GM18505 (cell line): ENCODE data around the gene LAPTM4A.

ENCODE experiments used
- ATAC-seq: cut with Tn5 transposase; IDR thresholded peaks from one replicate; pipeline ENCODE4 v1.9.1; 2021; ENCODE audit not compliant: unreplicated experiment
- POLR2A ChIP-seq: IDR thresholded peaks from 4 replicates; pipeline ENCODE4 v1.6.1; 2011; ENCODE audit warnings: borderline replicate concordance; ENCODE audit not compliant: insufficient read depth, insufficient read length; ENCODE audit errors: extremely low read depth

LAPTM4A gene

DNA sequence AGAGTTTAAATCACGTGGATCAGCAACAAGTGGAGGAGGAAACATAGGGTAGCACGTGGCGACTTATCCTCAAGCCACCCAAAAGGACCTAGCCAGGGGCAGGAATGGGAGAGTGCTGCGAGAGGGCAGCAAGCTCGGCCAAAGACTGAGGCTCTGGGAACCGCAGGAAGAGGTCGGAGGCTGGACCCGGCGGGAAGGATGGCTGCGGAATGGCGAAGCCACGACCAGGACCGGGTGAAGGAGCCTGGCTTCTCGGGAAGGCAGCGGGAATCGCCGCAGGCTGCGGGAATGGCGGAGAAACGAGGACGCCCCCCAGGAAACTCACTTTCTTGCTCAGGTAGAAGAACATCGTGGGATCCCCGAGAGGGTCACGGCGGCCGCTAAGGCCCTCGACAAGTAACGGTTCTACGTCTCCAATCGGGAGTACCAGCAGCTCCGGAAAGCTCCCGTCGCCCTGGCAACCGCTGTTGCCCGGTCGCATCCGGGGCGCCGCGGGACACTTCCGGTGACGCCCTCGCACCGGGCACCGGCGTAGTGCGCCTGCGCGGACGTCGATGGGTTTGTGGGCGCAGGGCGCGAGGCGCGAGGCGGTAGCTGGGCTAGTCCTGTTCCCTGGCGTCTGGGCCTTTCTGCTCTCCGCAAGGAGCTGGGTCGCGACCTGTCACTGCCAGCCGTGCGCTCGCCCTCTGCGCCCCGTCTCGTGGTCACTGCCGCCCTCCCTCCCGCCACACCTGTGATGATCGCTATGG, 61.6 kb downstream of the LAPTM4A start, which contains the start of gene WDR35:
Gene WDR35 (minus strand): TSS at position 439 of the 749 bp plus-strand sequence. CDS start 90 bp downstream, at position 349.
- peak; percentile 95 for ATAC-seq
- peak; percentile 88 for TF ChIP-seq POLR2A

DNA sequence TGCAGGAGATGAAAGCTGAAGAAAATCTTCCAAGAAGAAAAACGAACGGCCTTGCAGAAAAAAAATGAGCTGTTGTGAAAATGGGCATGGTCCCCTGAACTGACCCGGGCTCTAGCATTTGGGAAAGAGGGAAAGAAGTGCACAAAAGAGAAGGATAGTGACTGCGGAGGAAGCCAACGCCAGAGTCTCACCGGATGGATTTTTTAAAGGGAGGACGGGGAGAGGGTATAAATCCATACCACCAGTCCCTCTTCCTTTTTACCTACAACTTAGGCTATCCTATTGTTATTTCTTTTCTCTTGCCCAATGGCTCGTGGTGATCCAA, 62.1 kb downstream of the LAPTM4A start:
- ATAC-seq = no peak
- TF ChIP-seq POLR2A = no peak

DNA sequence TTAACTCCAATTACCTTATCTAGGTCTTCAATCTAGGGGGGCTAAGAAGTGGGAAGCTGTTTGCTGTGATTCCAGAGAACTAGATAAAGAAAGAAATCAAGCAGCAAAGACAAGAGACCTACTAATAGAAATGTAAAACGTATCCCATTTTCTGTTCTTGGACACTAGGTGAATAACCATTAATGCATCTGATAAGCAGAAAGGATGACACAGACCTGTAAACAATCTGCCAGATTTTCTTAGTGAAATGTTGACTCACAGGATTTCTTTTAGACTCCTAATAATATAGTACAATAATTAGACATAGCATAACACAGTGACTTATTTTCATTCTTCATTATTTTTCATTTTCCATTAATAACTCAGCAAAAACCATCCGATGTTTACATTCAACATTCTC, 62.8 kb downstream of the LAPTM4A start:
- ATAC-seq = no peak
- no peak for TF ChIP-seq POLR2A

DNA sequence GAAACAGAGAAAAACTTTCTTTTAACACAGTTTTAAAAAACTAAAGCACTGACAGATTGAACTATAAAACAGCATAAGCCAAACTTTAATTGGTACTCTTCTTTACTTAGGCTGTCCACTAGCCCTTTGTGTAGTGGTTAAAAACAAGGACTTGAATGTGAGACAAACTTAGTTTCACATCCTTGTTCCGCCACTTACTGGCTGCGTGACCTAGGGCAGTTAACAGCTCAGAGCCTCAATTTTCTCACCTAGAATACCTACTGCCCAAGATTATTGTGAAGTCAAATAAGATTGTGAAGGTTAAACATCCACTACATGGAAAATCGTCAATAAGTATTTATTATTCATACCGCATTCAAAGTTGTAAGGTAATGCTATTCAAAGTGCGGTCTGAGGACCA, 63.5 kb downstream of the LAPTM4A start:
- peak; percentile 67 for ATAC-seq
- no peak for TF ChIP-seq POLR2A
